Progenitor cell of endocrine pancreas (in vitro differentiated cells): ENCODE results near the gene TTC24. TPM values are rescaled to one million over a fixed set of nuclear protein-coding genes. Genes with fewer than 3 reads are reported as not detected.
"Not testable (repeated sequence)": the region's sequence is repeated elsewhere in the genome, so short reads cannot be mapped to it uniquely, and the experiment has no call there.

ENCODE experiments used
- DNase-seq: peaks from one replicate; pipeline ENCODE4 v3.0.0; 2021; ENCODE audit warnings: low spot score; ENCODE audit not compliant: unreplicated experiment
- H3K27ac Mint-ChIP-seq: 2 replicates; pipeline ENCODE4 v1.8.0; 2021; ENCODE audit warnings: mild to moderate bottlenecking, moderate library complexity, mixed read lengths
- H3K27me3 Mint-ChIP-seq: 2 replicates; pipeline ENCODE4 v1.8.0; 2021; ENCODE audit warnings: mixed read lengths
- H3K36me3 Mint-ChIP-seq: 2 replicates; pipeline ENCODE4 v1.8.0; 2022; ENCODE audit warnings: mixed read lengths; ENCODE audit not compliant: insufficient read depth
- H3K4me1 Mint-ChIP-seq: 2 replicates; pipeline ENCODE4 v1.8.0; 2021; ENCODE audit warnings: low read depth, mixed read lengths
- H3K4me3 Mint-ChIP-seq: 2 replicates; pipeline ENCODE4 v1.8.0; 2021; ENCODE audit warnings: low read depth, mild to moderate bottlenecking, moderate library complexity, mixed read lengths
- H3K9me3 Mint-ChIP-seq: 2 replicates; pipeline ENCODE4 v1.8.0; 2021; ENCODE audit warnings: low read depth, mixed read lengths
- CTCF ChIP-seq: fragments of 200-600 bp; sonication (generic); IDR thresholded peaks from one replicate; pipeline ENCODE4 v1.5.0; 2021; ENCODE audit warnings: antibody characterized with exemption, mild to moderate bottlenecking; ENCODE audit not compliant: unreplicated experiment
- total RNA-seq: library from RNA; stranded (reverse); gene quantifications from 2 replicates; pipeline ENCODE4 v1.2.1, GENCODE V29; 2021

TTC24 gene
- total RNA-seq, 1 donor from 2014 or later = not detected

DNA sequence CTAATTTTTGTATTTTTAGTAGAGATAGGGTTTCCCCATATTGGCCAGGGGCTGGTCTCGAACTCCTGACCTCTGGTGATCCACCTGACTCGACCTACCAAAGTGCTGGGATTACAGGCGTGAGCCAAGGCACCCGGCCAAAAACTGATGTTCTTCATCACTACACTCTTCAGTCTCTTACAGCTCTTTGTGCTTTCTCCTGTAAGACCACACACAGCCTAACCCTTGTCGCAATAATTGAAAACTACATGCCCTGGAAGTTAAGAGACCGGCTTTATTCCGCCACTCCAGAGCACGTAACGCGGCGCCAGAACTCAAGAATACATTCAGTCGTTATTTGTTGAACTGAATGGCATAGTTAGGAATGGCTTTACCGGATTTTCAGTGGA, 21.2 kb downstream of the TTC24 start:
- peaks cover 7% of the 10 kb centered on the region for H3K4me1 Mint-ChIP-seq
- peak overlapping the region; percentile 89 for H3K4me3 Mint-ChIP-seq
- peaks cover 5% of the 10 kb centered on the region for H3K36me3 Mint-ChIP-seq

DNA sequence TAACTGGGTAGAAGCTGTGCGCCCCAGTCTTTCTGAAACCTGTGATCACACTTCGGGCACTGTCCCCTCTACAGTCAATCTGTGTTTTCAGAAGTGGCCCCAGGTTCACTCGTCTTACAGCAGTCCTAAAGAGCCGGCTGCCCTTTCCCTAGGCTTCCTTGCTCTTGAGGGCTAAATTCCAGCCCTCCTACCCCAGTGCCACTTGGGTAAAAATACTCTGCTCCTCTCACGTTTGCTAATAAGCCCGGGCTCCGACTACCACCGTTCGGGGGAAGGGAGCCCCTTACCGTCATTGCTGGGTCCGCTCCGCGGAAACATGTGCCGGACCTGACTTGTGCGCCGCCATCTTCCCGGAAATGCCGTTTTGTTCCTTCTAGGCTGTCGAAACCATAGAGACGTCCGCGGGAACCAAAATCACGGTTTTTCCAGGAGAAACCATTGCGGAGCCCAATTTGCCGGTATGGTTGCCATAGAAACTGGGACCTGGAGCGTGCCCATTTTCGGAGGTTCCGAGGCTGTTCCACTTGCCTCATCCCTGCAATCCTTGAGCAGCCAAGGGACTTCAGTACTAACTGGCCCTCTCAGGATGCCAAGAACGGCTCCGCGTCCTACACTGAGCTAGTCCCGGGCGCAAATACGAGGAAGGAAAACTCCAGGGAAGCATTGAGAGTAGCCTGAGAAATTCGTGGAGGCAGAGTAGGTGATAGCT, 21.8 kb downstream of the TTC24 start, which contains the start of gene GPATCH4:
Gene GPATCH4 (minus strand): TSS at position 358 of the 709 bp plus-strand sequence.
- TF ChIP-seq CTCF = no peak
- H3K27me3 Mint-ChIP-seq = no peaks in the 10 kb centered on the region
- no peak for DNase-seq
- H3K4me3 Mint-ChIP-seq = peak within 1 kb of the TSS; percentile 89
- H3K4me1 Mint-ChIP-seq = peaks cover 7% of the 10 kb centered on the region
- H3K27ac Mint-ChIP-seq = peak within 1 kb of the TSS; percentile 94
- peaks cover 5% of the 10 kb centered on the region for H3K36me3 Mint-ChIP-seq
- H3K9me3 Mint-ChIP-seq = no peaks in the 10 kb centered on the region

More for the DNA sequence above, 21.2 kb downstream of the TTC24 start:
- no peak for DNase-seq
- Mint-ChIP-seq H3K9me3 (no peaks in the 10 kb centered on the region), H3K27ac (peak overlapping the region; percentile 94), H3K27me3 (no peaks in the 10 kb centered on the region)
- TF ChIP-seq CTCF = no peak

DNA sequence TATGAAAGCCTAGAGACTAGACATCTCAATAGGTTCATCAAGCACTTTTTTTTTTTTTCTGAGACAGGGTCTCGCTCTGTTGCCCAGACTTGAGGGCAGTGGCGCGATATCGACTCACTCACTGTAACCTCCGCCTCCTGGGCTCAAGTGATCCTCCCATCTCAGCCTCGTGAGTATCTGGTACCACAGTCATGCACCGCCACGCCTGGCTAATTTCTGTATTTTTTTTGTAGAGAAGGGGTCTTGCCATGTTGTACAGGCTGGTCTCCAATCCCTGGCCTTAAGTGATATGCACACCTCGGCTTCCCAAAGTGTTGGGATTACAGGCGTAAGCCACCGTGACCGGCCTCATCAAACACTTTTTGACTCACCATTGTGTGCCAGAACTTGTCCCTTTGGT, 22.4 kb downstream of the TTC24 start:
- no peak for DNase-seq
- H3K27me3 Mint-ChIP-seq = no peaks in the 10 kb centered on the region
- H3K36me3 Mint-ChIP-seq = peaks cover 4% of the 10 kb centered on the region
- no peaks in the 10 kb centered on the region for H3K9me3 Mint-ChIP-seq
- TF ChIP-seq CTCF = no peak
- H3K27ac Mint-ChIP-seq = no peak overlapping the region
- peak overlapping the region; percentile 89 for H3K4me3 Mint-ChIP-seq
- peaks cover 7% of the 10 kb centered on the region for H3K4me1 Mint-ChIP-seq

DNA sequence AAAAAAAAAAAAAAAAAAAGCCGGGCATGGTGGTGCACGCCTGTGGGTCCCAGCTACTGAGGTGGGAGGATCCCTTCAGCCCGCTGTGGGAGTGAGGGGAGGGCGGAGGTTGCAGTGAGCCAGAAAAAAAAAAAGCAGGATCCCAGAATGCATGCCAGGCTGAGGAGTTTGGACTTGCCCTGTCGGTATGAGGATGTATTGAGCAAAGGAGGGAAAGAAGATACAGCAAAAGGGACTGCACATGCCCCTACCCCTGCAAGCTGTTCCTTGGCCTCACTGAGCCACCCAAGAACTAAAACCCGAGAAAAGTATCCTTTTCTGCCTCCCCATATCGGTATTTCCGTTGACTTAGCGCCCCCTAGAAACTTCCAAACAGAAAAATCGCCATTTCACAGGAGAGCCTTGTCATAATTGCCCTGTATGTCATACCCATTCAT, 23.1 kb downstream of the TTC24 start:
- Mint-ChIP-seq H3K4me1 (peaks cover 7% of the 10 kb centered on the region), H3K27ac (no peak overlapping the region), H3K27me3 (no peaks in the 10 kb centered on the region), H3K4me3 (peak overlapping the region; percentile 16), H3K9me3 (no peaks in the 10 kb centered on the region), H3K36me3 (peaks cover 3% of the 10 kb centered on the region)
- no peak for DNase-seq
- TF ChIP-seq CTCF = peak; percentile 22

DNA sequence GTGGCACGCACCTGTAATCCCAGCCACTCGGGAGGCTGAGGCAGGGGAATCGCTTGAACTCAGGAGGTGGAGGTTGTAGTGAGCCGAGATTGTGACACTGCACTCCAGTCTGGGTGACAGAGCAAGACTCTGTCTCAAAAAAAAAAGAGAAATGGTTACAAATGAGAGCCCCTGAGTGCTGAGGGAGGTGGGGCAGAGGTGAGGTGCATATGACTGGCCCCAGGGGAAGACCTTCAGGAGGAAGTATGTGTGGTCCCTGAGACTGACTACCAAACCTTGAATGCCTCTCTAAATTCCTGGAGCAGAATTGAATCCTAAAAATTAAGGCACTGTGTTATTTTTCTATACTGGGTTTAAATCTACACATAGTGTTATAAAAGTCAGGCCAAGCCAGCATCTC, 27.8 kb downstream of the TTC24 start:
- H3K4me1 Mint-ChIP-seq, H3K27ac Mint-ChIP-seq: not testable (repeated sequence)

DNA sequence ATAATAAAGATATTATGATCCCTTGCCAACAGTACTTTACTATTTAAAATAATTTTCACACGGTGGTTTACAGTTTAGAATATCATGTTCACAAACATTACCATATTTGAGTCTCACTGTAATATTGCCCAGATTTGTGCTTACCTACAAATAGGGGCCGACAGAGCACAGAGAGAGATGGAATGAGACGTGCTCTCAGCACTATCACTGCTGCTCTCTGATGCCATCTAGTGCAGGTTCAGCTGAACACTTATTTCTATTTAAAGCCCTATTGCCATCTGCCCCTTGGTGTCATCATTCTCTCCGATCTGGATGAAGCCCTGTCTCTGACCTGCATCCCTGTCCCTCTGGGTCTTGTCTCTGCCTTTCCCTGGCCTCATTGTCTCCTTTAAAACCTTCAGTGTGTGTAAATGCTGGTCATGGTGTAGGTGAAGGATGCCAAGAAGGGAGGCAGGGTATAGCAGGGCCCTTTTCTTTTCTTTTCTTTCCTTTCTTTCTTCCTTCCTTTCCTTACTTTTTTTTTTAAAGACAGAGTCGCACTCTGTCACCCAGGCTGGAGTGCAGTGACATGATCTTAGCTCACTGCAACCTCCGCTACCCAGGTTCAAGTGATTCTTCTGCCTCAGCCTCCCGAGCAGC, 28.6 kb downstream of the TTC24 start:
- no peaks in the 10 kb centered on the region for H3K9me3 Mint-ChIP-seq
- no peak for DNase-seq
- peak; percentile 68 for TF ChIP-seq CTCF
- H3K4me1 Mint-ChIP-seq = peaks cover 7% of the 10 kb centered on the region
- peaks cover 11% of the 10 kb centered on the region for H3K27me3 Mint-ChIP-seq
- H3K4me3 Mint-ChIP-seq = no peak overlapping the region
- no peaks in the 10 kb centered on the region for H3K36me3 Mint-ChIP-seq
- no peak overlapping the region for H3K27ac Mint-ChIP-seq

More for the DNA sequence above, 27.8 kb downstream of the TTC24 start:
- not testable (repeated sequence) for H3K4me3 Mint-ChIP-seq, H3K36me3 Mint-ChIP-seq, H3K27me3 Mint-ChIP-seq, DNase-seq, H3K9me3 Mint-ChIP-seq
